Medulla oblongata (tissue), 1 donor: ENCODE results near the gene OR4P4.

ENCODE experiments used
- DNase-seq: peaks from one replicate; pipeline ENCODE4 v3.0.0-alpha.2; 2015; ENCODE audit errors: extremely low spot score

OR4P4 gene

GRCh38 chr11:55634813-55635212 is at the start of gene OR4P4:
Gene OR4P4 (plus strand): TSS chr11:55635113.
- no peak for DNase-seq

- DNase-seq: no peak
These were observed 27.4 kb upstream of the OR4P4 start, which contains the start of gene OR4C11 for GRCh38 chr11:55607545-55607944. Gene OR4C11 (minus strand): TSS chr11:55607645. CDS start chr11:55604373, 3,272 bp downstream.

GRCh38 chr11:55624531-55624930 is 10.4 kb upstream of the OR4P4 start:
- DNase-seq: no peak

GRCh38 chr11:55648027-55648426 is 13.1 kb downstream of the OR4P4 start, which contains the start of gene OR4S2:
Gene OR4S2 (plus strand): TSS chr11:55648327. CDS start chr11:55650904, 2,577 bp downstream.
- DNase-seq: no peak

- DNase-seq: no peak
These were observed 17.6 kb downstream of the OR4P4 start for GRCh38 chr11:55652560-55652959.

GRCh38 chr11:55655096-55655495 is 20.2 kb downstream of the OR4P4 start:
- no peak for DNase-seq

GRCh38 chr11:55658031-55658573 is 23.2 kb downstream of the OR4P4 start:
- DNase-seq: no peak

GRCh38 chr11:55658608-55659007 is 23.7 kb downstream of the OR4P4 start:
- no peak for DNase-seq

GRCh38 chr11:55661901-55662300 is 27.0 kb downstream of the OR4P4 start, which contains the start of gene OR4C6:
Gene OR4C6 (plus strand): TSS chr11:55662201. CDS start chr11:55665167, 2,966 bp downstream.
- no peak for DNase-seq

- no peak for DNase-seq
These were observed 34.5 kb downstream of the OR4P4 start for GRCh38 chr11:55669376-55669775.

GRCh38 chr11:55673860-55674259 is 38.9 kb downstream of the OR4P4 start:
- no peak for DNase-seq
